NCI-H2029 (cell line): ENCODE data around the gene HERC6.
"Not testable (repeated sequence)": the region's sequence is repeated elsewhere in the genome, so short reads cannot be mapped to it uniquely, and the experiment has no call there.

Source experiments
- DNase-seq: peaks from one replicate; lab custom pipeline; 2025; lab: John Stamatoyannopoulos, UW

HERC6 gene

GRCh38 chr4:88390128-88390527, 11.5 kb downstream of the HERC6 start:
- no peak for DNase-seq

GRCh38 chr4:88391703-88392102, 13.1 kb downstream of the HERC6 start:
- DNase-seq: no peak

- no peak for DNase-seq
Measured at GRCh38 chr4:88396681-88397080, 18.0 kb downstream of the HERC6 start.

DNA sequence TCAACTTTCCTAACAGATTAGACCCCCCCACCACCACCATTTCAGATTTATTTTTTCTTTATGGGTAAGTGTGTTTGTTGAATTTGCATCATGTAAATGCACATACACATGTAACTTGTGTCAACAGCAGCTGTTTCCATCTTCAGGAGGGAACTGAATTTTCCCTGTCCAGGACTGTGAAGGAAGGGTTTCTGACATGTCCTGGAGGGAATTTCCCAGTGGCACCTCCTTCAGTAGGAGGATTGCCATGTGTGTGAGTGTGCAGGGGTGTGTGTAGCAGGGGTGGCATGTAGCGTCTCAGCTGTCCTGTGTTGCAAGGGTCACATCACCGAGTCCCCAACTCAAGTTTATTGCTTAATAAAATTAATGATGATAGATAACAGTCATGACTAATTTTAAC, 19.7 kb downstream of the HERC6 start:
- DNase-seq: no peak

- no peak for DNase-seq
Measured at GRCh38 chr4:88409206-88409605, 30.6 kb downstream of the HERC6 start.

- no peak for DNase-seq
Measured at GRCh38 chr4:88409789-88410188, 31.1 kb downstream of the HERC6 start.

DNA sequence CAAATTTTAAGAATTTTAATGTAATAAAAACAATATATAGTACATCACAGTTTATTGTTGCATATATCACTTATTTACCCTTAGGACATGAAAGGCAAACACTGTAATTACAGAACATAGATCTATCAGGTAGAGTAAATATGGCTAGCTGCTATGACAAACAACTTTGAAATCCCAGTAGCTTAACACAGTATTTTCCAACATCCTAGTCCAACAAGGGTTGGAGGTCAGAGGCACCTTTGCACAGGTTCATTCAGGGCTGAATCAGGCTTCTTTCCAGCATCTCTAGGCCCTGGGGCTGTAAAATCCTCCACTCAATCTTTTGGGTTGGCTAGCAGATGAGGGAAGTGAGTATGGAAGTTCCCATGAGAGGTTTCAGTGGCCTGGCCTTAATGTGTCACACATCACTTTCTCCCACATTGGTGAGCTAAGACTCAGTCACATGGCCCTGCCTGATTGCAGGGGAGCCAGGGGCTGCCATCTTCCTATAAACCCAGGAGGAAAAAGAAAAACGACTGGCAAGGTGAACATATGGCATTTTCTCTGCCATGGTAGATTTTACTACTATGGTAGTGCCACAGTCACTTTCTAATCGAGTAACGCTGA, 32.9 kb downstream of the HERC6 start:
- no peak for DNase-seq

- no peak for DNase-seq
Measured at GRCh38 chr4:88413801-88414200, 35.1 kb downstream of the HERC6 start.

- DNase-seq: no peak
Measured at GRCh38 chr4:88414755-88415154, 36.1 kb downstream of the HERC6 start.

- DNase-seq: no peak
Measured at GRCh38 chr4:88415982-88416381, 37.3 kb downstream of the HERC6 start.

DNA sequence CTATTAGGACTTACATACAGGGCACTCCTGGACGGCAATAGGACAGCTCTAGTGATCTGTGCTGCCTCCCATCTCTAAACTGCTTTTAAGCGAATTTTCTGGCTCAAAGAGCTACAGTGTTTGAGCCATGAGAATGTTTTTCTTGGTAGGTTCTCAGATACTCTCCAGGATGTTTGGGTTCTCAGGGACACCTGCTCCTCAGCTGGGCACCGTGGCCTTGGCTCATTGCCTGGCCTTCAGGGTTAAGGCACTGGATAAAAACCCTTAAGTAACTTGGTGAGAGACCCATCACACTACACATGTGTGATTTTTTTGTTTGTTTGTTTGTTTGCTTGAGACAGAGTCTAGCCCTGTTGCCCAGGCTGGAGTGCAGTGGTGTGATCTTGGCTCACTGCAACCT, 39.8 kb downstream of the HERC6 start:
- no peak for DNase-seq

DNA sequence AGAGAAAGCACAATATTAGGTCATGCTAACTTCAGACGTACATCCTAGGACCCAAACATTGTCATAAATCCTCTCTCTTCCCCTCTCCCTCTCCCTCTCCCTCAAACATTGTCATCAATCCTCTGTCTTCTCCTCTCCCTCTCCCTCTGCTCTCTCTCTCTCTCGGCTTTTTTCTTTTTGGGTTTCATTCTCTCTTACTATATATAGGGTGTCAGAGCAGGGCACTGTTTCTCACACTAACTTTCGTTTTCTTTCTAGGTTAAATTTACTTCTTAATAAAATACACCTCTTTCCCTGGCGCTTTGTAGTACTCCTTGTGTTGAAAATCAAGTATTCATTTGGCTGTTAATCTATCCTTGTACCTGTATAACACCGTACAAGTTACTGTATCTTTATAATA, 41.2 kb downstream of the HERC6 start:
- DNase-seq: no peak

- DNase-seq: no peak
Measured at GRCh38 chr4:88420844-88421243, 42.2 kb downstream of the HERC6 start.

DNA sequence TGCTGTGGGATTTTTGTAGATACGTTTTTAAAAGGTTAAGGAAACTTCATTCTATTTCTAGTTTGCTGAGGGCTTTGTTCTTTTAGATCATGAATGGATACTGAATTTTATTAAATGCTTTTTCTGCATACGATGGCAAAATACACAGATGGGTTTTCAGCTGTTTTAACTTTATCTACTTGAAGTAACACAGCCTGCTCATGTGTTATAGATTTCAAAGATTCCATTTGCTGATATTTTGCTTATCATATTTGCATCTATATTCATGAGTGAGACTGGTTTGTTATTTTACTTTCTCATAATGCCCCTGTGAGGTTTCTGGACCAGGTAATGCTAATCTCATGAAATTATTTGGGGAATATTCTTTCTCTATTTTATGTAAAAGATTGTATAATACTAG, 43.8 kb downstream of the HERC6 start:
- no peak for DNase-seq

- no peak for DNase-seq
Measured at GRCh38 chr4:88429401-88429800, 50.7 kb downstream of the HERC6 start.

DNA sequence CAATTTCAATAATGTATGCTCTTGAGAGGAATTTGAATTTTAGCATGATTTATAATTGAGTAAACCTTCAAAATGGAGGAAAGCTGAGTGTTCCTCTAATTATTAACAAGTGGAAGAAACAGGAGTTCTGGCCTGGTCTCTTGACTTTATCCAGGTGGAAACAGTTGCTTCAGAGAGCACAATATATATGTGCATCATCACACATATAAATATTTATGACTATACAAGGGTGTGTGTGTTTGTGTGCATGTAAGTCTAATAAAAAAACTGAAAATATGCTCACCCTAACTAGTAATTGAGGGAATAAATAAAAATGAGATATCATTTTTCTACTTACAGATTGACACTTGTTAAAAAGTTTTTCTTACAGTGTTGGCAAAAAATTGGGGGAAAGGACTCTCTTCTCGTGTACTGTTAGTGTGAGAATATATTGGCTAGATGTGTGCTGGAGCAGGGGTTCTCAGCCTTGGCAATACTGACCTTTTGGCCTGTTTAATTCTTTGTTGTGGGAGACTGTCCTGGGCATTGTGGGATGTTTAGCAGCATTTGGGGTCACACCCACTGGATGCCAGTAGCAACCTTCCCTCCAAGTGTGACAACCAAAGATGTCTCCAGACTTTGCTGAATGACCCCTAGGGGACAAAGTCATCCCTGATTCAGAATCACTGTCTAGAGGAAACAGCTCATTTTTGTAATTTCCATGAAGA, 57.5 kb downstream of the HERC6 start:
- no peak for DNase-seq

DNA sequence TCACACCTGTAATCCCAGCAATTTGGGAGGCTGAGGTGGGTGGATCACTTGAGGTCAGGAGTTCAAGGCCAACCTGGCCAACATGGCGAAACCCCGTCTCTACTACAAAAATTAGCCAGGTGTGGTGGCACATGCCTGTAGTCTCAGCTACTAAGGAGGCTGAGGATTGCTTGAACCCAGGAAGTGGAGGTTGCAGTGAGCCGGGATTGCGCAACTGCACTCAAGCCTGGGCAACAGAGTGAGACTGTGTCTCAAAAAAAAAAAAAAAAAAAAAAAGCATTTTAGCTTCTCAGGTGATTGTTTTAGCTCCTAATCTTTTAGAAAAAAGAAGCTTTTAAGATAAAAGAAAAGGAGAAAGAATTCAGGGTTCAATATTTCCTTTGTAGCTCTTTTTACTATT, 59.2 kb downstream of the HERC6 start:
- not testable (repeated sequence) for DNase-seq

GRCh38 chr4:88439161-88439760, 60.6 kb downstream of the HERC6 start:
- DNase-seq: no peak

GRCh38 chr4:88440146-88440545, 61.5 kb downstream of the HERC6 start:
- DNase-seq: no peak

- DNase-seq: no peak
Measured at GRCh38 chr4:88441696-88442095, 63.0 kb downstream of the HERC6 start.

DNA sequence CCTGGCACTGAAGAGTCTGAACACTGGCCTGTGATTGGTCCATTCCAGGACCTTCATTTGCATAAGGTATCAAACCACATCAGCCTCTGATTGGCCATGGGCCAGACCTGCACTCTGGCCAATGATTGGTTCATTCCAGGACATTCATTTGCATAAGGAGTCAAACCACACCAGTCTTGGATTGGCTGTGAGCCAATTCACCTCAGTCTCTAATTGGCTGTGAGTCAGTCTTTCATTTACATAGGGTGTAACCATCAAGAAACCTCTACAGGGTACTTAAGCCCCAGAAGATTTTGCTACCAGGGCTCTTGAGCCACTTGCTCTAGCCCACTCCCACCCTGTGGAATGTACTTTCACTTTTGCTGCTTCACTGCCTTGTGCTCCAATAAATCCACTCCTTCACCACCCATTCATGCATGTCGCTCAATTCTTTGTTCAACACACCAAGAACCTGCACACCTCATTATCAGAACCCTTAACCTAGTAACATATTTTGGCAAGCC, 64.1 kb downstream of the HERC6 start:
- DNase-seq: no peak

DNA sequence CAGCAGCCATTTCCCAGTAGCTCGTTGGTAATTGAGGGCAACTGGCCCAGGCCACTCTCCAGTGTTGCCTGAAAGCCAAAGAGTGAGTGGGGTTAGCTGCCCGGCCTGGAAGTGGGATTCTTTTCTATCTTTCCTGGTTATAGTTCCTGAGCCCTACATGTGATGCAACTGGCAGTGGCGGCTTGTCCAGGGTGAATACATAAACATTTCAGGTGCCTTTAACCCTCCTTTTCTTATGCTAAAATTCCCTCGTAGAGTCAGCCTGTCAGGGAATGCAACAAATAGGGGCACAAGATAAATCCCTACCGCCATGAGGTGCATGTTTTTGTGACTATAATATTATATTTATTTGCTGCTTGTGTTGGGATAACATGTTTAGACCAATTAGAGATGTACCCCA, 64.8 kb downstream of the HERC6 start:
- DNase-seq: no peak

DNA sequence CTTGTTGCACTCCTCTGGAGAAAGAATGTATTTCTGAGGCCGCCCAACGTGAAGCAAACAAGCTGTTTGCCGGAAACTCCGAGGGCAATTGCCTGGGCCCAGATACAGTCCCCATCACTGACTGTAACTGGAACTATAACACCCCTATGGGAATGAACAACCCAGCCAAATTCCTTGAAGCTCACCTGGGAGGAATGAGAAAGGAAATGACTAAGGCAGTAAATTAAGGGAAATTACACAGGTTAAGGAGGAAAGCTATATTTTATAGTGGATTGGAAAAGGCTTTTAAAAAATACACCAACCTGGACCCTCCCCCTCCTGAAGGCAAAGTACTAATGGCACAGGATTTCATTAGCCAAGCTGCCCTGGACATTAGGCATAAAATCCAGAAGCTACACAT, 66.6 kb downstream of the HERC6 start:
- DNase-seq: no peak
